Raji (cell line): ENCODE data around the gene CFAP221.

ENCODE experiments used
- POLR2A ChIP-seq: IDR thresholded peaks from 2 replicates; pipeline ENCODE4 v1.6.1; 2011; ENCODE audit warnings: low read depth, low read length, control low read depth; ENCODE audit not compliant: insufficient read depth

CFAP221 gene

DNA sequence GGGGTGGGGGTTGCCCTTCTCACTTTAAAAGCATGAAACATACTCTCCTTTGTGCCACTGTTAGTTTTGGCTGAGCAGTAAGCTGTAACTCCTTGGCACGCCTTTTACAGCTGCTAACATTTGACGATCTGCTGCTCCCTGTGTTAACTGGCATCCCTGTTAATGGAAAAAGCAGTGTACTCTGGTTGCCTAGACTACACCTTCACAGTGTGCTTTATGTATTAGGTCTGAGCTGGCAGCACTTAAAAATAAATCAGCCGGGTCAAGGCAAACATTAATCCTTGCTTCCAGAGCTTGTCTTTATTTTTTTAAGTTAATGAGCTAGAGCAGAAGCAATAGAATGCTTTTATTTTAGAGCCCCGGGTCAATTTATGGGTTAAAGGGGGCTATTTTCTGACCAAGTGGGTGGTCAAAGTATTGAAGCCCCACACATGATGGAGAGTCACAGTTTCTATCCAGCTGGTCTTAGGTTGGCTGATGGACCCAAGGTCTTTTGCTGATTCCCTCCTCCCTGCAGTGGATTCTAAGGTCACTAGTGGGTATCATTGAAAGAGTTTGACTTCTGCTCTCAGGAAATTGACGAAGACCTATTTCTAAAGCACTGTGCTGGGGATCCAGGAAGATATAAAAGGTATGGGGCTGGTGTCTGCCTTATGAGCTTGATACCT, 54.5 kb downstream of the CFAP221 start:
- TF ChIP-seq POLR2A: no peak

DNA sequence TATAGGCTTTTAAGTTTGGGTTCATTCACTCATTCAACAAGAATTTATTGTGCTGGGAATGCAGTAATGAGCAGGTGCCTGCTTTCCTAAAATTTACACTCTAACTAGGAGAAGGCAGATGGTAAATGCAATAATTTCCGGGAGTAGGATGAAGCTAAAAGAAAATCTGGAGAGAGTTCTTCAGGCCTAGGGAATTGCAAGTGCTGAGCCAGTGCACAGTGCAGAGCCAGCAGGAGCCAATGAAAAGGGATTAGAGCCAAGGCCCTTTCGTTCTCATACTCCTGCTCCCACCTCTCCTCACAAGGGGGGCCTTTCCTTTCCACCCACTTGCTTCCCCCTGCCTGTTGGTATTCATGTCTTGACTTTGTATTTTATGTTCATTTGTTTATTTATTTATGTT, 55.1 kb downstream of the CFAP221 start:
- no peak for TF ChIP-seq POLR2A

GRCh38 chr2:119605096-119605495, 60.8 kb downstream of the CFAP221 start:
- no peak for TF ChIP-seq POLR2A

DNA sequence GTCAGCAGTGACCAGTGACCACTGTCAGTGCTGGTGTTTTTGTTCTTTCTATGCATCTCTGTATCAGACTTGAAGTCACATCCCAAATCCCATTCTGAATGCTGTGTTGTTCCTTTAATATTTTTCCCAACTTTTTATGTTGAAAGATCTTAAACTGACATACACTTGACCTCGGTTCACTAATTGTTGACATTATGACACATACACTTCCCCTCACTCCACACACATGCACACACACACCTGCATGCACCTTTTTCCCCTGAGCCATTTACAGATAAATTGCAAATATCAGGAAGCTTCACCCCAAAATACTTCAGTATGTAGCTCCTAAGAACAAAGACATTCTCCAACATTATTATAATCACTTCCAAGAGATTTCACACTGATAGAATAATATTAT, 62.4 kb downstream of the CFAP221 start:
- no peak for TF ChIP-seq POLR2A

DNA sequence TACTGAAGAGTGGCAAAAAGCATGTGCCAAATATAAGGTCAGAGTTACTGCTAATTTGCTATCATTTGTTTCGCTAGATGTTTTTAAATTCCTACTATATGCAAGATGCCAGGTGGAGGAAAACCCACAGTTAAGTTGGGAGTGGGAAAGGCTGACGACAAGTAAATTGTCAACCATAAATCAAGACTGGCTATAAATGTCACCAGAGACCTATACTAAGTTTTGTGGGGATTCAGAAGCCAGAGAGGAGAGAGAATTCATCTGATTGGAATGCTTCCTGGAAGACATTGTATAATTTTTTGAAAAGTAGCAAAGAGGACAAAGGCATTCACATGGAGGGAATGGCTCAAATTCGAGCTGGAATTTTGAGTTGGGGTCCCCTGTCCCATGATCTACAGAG, 64.3 kb downstream of the CFAP221 start:
- no peak for TF ChIP-seq POLR2A

- TF ChIP-seq POLR2A: no peak
These were observed 65.1 kb downstream of the CFAP221 start for GRCh38 chr2:119609337-119609736.

- no peak for TF ChIP-seq POLR2A
These were observed 72.2 kb downstream of the CFAP221 start for GRCh38 chr2:119616421-119616820.

GRCh38 chr2:119617455-119617854, 73.2 kb downstream of the CFAP221 start:
- no peak for TF ChIP-seq POLR2A

- no peak for TF ChIP-seq POLR2A
These were observed 81.0 kb downstream of the CFAP221 start for GRCh38 chr2:119625226-119625625.

GRCh38 chr2:119629323-119629825, 85.1 kb downstream of the CFAP221 start:
- no peak for TF ChIP-seq POLR2A

DNA sequence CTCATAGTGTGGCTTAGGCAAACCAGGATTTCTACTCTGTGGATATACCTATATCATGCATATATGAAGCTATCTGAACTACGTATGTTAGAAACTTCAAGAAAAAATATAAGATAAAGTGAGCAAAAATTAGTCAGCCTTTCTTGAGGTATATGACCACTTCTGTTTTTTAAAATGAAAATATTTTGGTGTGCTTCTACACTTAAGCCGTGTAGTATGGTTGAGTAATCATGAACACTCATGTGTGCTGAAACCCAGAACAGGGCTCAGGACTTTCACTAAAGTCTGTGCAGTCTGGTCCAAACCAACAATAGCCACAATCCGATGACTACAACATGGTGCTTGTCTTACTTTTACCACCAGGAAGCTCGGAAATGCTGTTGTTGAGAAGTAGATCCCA, 85.9 kb downstream of the CFAP221 start:
- no peak for TF ChIP-seq POLR2A

DNA sequence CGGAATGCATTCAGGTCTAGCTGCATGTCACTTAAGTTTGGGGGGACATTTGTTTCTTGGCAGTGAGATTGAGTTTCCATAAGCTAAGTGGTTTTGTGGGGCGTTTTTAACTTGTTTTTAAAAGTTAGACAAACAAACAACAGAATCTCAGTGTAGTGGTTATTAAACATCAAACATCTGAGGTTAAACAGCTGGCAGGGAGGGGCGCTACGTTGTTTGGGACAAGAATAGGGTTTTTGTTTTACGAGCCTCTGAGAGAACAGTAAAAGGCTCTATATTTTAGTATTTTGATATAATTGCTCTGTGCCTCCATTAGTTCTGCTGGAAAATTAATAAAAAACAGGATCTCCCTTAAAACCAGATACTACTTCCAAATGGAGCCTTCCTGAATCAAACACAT, 93.1 kb downstream of the CFAP221 start:
- TF ChIP-seq POLR2A: no peak

DNA sequence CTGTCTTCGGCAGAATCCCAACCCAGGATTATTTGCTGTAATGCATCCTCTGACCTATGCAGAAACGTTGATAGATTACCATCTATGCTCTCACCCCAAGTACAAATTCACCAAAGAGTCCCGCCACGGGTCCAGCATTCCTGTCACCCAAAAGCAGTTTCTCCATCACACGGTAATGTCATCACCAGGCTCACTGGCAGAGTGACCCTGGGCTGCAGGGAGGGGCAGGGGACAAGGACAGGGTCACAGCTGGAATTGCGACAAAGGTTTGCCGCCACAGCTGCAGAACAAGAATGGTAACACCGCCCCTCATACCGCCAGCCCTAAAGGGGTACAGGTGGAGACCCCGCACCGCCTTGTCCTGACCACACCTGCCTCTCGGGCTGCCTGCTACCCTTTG, 94.0 kb downstream of the CFAP221 start:
- no peak for TF ChIP-seq POLR2A

DNA sequence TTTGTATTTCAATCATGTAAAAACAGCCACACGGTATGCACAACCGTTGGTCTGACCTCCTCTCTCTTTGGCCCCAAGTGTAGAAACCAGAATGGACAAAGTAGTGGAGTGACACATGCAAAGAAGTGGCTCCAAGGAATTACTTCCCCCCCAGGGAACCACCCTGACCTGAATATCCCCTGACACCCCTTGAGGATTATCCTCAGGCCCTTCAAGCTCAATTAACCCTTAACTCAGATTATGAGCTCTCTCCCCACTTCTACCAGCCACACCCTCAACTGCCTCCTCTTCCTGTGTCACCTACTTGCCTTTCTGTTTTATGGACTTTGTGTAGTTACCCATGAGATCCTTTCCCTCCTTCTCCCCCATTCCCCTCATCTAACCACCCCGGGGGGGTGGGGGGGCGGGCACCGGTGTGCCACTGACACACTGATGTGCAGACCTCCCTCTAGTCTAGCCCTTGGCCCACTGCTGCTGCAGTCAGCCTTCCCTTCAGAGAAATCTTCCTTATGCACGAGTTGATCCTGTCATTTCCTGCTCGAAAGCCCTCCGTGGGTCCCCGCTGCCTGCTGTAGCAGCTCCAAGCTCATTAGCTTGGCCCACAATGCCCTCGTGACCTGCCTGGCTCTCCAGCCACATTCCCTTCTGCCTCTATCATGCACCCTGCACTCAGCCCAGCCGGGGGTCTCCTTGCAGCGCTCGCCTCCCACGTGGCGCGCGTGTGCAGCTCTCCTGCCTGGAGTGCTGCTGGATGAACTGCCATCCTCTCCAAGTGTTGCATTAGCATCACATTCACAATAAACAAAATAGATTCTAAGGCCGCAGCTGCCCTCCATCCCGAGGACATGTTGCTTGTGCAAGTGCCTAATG, 94.7 kb downstream of the CFAP221 start:
- TF ChIP-seq POLR2A: no peak

GRCh38 chr2:119641562-119642258, 97.5 kb downstream of the CFAP221 start:
- TF ChIP-seq POLR2A: no peak

GRCh38 chr2:119644186-119644585, 99.9 kb downstream of the CFAP221 start:
- no peak for TF ChIP-seq POLR2A
